HG03520 (cell line): ENCODE data around the gene FKBP11.
A peak's percentile ranks its signal among the peaks of the same experiment; 100 is the strongest.

ENCODE experiments used
- ATAC-seq: cut with Tn5 transposase; IDR thresholded peaks from one replicate; pipeline ENCODE4 v1.9.1; 2021; ENCODE audit warnings: mild to moderate bottlenecking, moderate library complexity; ENCODE audit not compliant: unreplicated experiment

The FKBP11 gene

GRCh38 chr12:48956279-48957140 is 31.2 kb upstream of the FKBP11 start:
- no peak for ATAC-seq

- ATAC-seq: no peak
These were observed 29.7 kb upstream of the FKBP11 start for GRCh38 chr12:48954841-48955501.

GRCh38 chr12:48954061-48954460 is 28.8 kb upstream of the FKBP11 start:
- no peak for ATAC-seq

- no peak for ATAC-seq
These were observed 27.4 kb upstream of the FKBP11 start for GRCh38 chr12:48952691-48953090.

GRCh38 chr12:48947727-48948126 is 22.4 kb upstream of the FKBP11 start:
- no peak for ATAC-seq

GRCh38 chr12:48946943-48947342 is 21.7 kb upstream of the FKBP11 start:
- no peak for ATAC-seq

GRCh38 chr12:48946205-48946604 is 20.9 kb upstream of the FKBP11 start:
- ATAC-seq: no peak

- ATAC-seq: no peak
These were observed 17.9 kb upstream of the FKBP11 start for GRCh38 chr12:48943221-48943620.

- ATAC-seq: no peak
These were observed 14.9 kb upstream of the FKBP11 start for GRCh38 chr12:48940181-48940580.

- ATAC-seq: no peak
These were observed 13.5 kb upstream of the FKBP11 start for GRCh38 chr12:48938805-48939204.

GRCh38 chr12:48937170-48937569 is 11.9 kb upstream of the FKBP11 start:
- no peak for ATAC-seq

GRCh38 chr12:48936379-48936979 is 11.2 kb upstream of the FKBP11 start:
- ATAC-seq: no peak

GRCh38 chr12:48934312-48934706 is 9.0 kb upstream of the FKBP11 start:
- ATAC-seq: no peak

- ATAC-seq: no peak
These were observed 8.5 kb upstream of the FKBP11 start for GRCh38 chr12:48933664-48934311.

- no peak for ATAC-seq
These were observed 7.6 kb upstream of the FKBP11 start for GRCh38 chr12:48932878-48933277.

GRCh38 chr12:48930475-48930874 is 5.2 kb upstream of the FKBP11 start:
- ATAC-seq: no peak

GRCh38 chr12:48929551-48929950 is 4.3 kb upstream of the FKBP11 start:
- ATAC-seq: no peak

- ATAC-seq: no peak
These were observed 2.0 kb upstream of the FKBP11 start for GRCh38 chr12:48927261-48927660.

GRCh38 chr12:48924617-48925303 is 532 bp downstream of the FKBP11 start:
- ATAC-seq: peak; percentile 83

- ATAC-seq: no peak
These were observed 2.2 kb downstream of the FKBP11 start for GRCh38 chr12:48923117-48923516.
